ENCODE results near the gene FBXO31.

The FBXO31 gene

GRCh38 chr16:87376660-87377059, 6.9 kb downstream of the FBXO31 start:
- no peak for TF ChIP-seq CTCF (conservative IDR thresholded peaks at IDR 0.05; ENCODE audit: control insufficient read depth, insufficient read depth, low read depth, low read length)
- no peak overlapping the region for H3K4me3 ChIP-seq (ENCODE audit: control insufficient read depth, low read depth, low read length)

GRCh38 chr16:87375426-87376135, 8.0 kb downstream of the FBXO31 start:
- DNase-seq (ENCODE audit: low read depth), result peak; percentile 41
- no peak for TF ChIP-seq CTCF (conservative IDR thresholded peaks at IDR 0.05; ENCODE audit: control insufficient read depth, insufficient read depth, low read depth, low read length)
- no peak overlapping the region for H3K4me3 ChIP-seq (ENCODE audit: control insufficient read depth, low read depth, low read length)

More at GRCh38 chr16:87376660-87377059, 6.9 kb downstream of the FBXO31 start:
- no peak for DNase-seq (ENCODE audit: low read depth)

GRCh38 chr16:87374313-87374712, 9.3 kb downstream of the FBXO31 start:
- TF ChIP-seq CTCF (conservative IDR thresholded peaks at IDR 0.05; ENCODE audit: control insufficient read depth, insufficient read depth, low read depth, low read length), result no peak
- DNase-seq (ENCODE audit: low read depth), result no peak
- no peak overlapping the region for H3K4me3 ChIP-seq (ENCODE audit: control insufficient read depth, low read depth, low read length)

GRCh38 chr16:87372305-87372704, 11.3 kb downstream of the FBXO31 start:
- no peak for DNase-seq (ENCODE audit: low read depth)
- no peak for TF ChIP-seq CTCF (conservative IDR thresholded peaks at IDR 0.05; ENCODE audit: control insufficient read depth, insufficient read depth, low read depth, low read length)
- H3K4me3 ChIP-seq (ENCODE audit: control insufficient read depth, low read depth, low read length), result no peak overlapping the region

GRCh38 chr16:87371261-87371866, 12.2 kb downstream of the FBXO31 start:
- no peak for DNase-seq (ENCODE audit: low read depth)
- no peak overlapping the region for H3K4me3 ChIP-seq (ENCODE audit: control insufficient read depth, low read depth, low read length)
- TF ChIP-seq CTCF (conservative IDR thresholded peaks at IDR 0.05; ENCODE audit: control insufficient read depth, insufficient read depth, low read depth, low read length), result no peak

- DNase-seq (ENCODE audit: low read depth), result no peak
- no peak for TF ChIP-seq CTCF (conservative IDR thresholded peaks at IDR 0.05; ENCODE audit: control insufficient read depth, insufficient read depth, low read depth, low read length)
Measured at GRCh38 chr16:87369796-87370719, 13.5 kb downstream of the FBXO31 start.

More at GRCh38 chr16:87369796-87370719, 13.5 kb downstream of the FBXO31 start:
- no peak overlapping the region for H3K4me3 ChIP-seq (ENCODE audit: control insufficient read depth, low read depth, low read length)

Data from fibroblast of mammary gland (primary cell).